Activated B cell treated with CpG ODN at 0.5 μM for 24 hours (primary cell): ENCODE measurements around the gene ASRGL1. TPM values are rescaled to one million over a fixed set of nuclear protein-coding genes. Genes with fewer than 3 reads are reported as not detected.

ENCODE experiments used
- ATAC-seq: fragments of 200-7000 bp; cut with Tn5 transposase; one replicate; pipeline ENCODE4 v1.10.0; 2021; ENCODE audit warnings: low read depth, mild to moderate bottlenecking, moderate library complexity
- CTCF ChIA-PET: fragments of 350-600 bp; sonication (Branson Sonifier 250); formaldehyde crosslinking; loops from one replicate; lab custom pipeline; 2021; ENCODE audit warnings: antibody characterized with exemption; lab: Charles Lee
- POLR2A ChIA-PET: fragments of 350-600 bp; sonication (Branson Sonifier 250); formaldehyde crosslinking; loops from one replicate; lab custom pipeline; 2021; ENCODE audit warnings: antibody characterized with exemption; lab: Charles Lee
- DNase-seq: peaks from one replicate; pipeline ENCODE4 v3.0.0; 2022
- H3K27ac Mint-ChIP-seq: one replicate; pipeline ENCODE4 v1.8.0; 2020; ENCODE audit warnings: mixed read lengths
- H3K27me3 Mint-ChIP-seq: one replicate; pipeline ENCODE4 v1.8.0; 2021; ENCODE audit warnings: mixed read lengths
- H3K36me3 Mint-ChIP-seq: one replicate; pipeline ENCODE4 v1.8.0; 2021; ENCODE audit warnings: low read depth, mixed read lengths
- H3K4me1 Mint-ChIP-seq: one replicate; pipeline ENCODE4 v1.8.0; 2021; ENCODE audit warnings: mixed read lengths
- H3K4me3 Mint-ChIP-seq: one replicate; pipeline ENCODE4 v1.8.0; 2020; ENCODE audit warnings: mild to moderate bottlenecking, mixed read lengths
- H3K9me3 Mint-ChIP-seq: one replicate; pipeline ENCODE4 v1.8.0; 2020; ENCODE audit warnings: mixed read lengths
- CTCF ChIP-seq: fragments of 200-600 bp; IDR thresholded peaks from one replicate; pipeline ENCODE4 v1.8.0; 2022; ENCODE audit warnings: antibody characterized with exemption, mild to moderate bottlenecking
- intact Hi-C: fragments of 100-400 bp; cut with micrococcal nuclease; formaldehyde crosslinking; loops from one replicate; pipeline ENCODE4 v1.15.1; 2024
- total RNA-seq: library from RNA; stranded (reverse); gene quantifications from 2 replicates; pipeline ENCODE4 v1.2.3, GENCODE V29; 2022

Gene ASRGL1
- total RNA-seq, 1 donor from 2014 or later = 0.98 TPM

DNA sequence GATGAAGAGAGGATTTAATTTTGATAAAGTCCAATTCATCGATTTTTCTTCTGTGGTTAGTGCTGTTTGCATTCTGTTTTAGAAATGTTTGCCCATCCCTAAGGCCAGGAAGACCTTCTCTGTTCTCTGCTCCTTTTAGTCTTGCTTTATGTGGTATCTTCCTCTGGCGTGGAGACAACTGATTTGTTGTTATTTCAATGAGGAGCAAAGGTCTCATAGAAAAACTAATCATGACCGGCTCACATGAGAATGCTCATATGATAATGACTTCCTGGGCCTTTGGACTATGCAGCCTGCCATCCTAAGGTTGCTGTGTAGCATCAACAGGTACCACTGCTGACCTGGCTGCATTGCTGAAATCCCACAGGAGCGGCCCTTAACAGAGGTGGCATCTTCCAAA, 101.4 kb downstream of the ASRGL1 start:
- intact Hi-C loops = no loop called here
- CTCF ChIA-PET = no interaction called here
- H3K27ac Mint-ChIP-seq = no peak overlapping the region
- H3K27me3 Mint-ChIP-seq = no peaks in the 10 kb centered on the region
- no peak overlapping the region for H3K4me3 Mint-ChIP-seq
- POLR2A ChIA-PET = no interaction called here
- no peaks in the 10 kb centered on the region for H3K36me3 Mint-ChIP-seq
- TF ChIP-seq CTCF = no peak
- no peaks in the 10 kb centered on the region for H3K9me3 Mint-ChIP-seq
- DNase-seq (no peak), ATAC-seq (no peak)
- H3K4me1 Mint-ChIP-seq = peaks cover 28% of the 10 kb centered on the region

GRCh38 chr11:62439785-62440602, 102.7 kb downstream of the ASRGL1 start:
- ChIA-PET CTCF (no interaction called here), POLR2A (interaction anchor here (0.7 kb wide), 1 partner anchor 151 kb away, joined by 3 read pairs; the partner anchor contains the start of gene TUT1)
- DNase-seq = no peak
- Mint-ChIP-seq H3K4me3 (no peak overlapping the region), H3K27me3 (no peaks in the 10 kb centered on the region), H3K4me1 (peaks cover 31% of the 10 kb centered on the region), H3K36me3 (no peaks in the 10 kb centered on the region), H3K9me3 (no peaks in the 10 kb centered on the region), H3K27ac (no peak overlapping the region)
- no peak for TF ChIP-seq CTCF
- no peak for ATAC-seq
- intact Hi-C loops = no loop called here

Other genes starting within 250 kb of the ASRGL1 start
- gene INCENP, start 213.4 kb upstream of the ASRGL1 start, total RNA-seq = 29.0 and 34.8 TPM in 2 replicates
- gene SCGB1D1, start 147.2 kb upstream of the ASRGL1 start, total RNA-seq = not detected in 2 replicates
- gene SCGB2A1, start 128.8 kb upstream of the ASRGL1 start, total RNA-seq = not detected in 2 replicates
- not detected in 2 replicates for gene SCGB1D2, start 95.2 kb upstream of the ASRGL1 start, total RNA-seq
- gene SCGB2A2, start 67.3 kb upstream of the ASRGL1 start, total RNA-seq = not detected in 2 replicates
- not detected in 2 replicates for gene SCGB1D4, start 38.4 kb upstream of the ASRGL1 start, total RNA-seq
- not detected in 2 replicates for gene SCGB1A1, start 81.6 kb downstream of the ASRGL1 start, total RNA-seq
- gene AHNAK, start 209.4 kb downstream of the ASRGL1 start, total RNA-seq = 246 and 248 TPM in 2 replicates
- gene EEF1G, start 236.4 kb downstream of the ASRGL1 start, total RNA-seq = 2,373 and 2,524 TPM in 2 replicates